Activated B cell treated with CpG ODN at 0.5 μM for 24 hours (primary cell): ENCODE measurements around the gene ARMS2. TPM values are rescaled to one million over a fixed set of nuclear protein-coding genes. Genes with fewer than 3 reads are reported as not detected.

Experiments
- ATAC-seq: fragments of 200-7000 bp; cut with Tn5 transposase; one replicate; pipeline ENCODE4 v1.10.0; 2021; ENCODE audit warnings: low read depth, mild to moderate bottlenecking, moderate library complexity
- CTCF ChIA-PET: fragments of 350-600 bp; sonication (Branson Sonifier 250); formaldehyde crosslinking; loops from one replicate; lab custom pipeline; 2021; ENCODE audit warnings: antibody characterized with exemption; lab: Charles Lee
- POLR2A ChIA-PET: fragments of 350-600 bp; sonication (Branson Sonifier 250); formaldehyde crosslinking; loops from one replicate; lab custom pipeline; 2021; ENCODE audit warnings: antibody characterized with exemption; lab: Charles Lee
- DNase-seq: peaks from one replicate; pipeline ENCODE4 v3.0.0; 2022
- H3K27ac Mint-ChIP-seq: one replicate; pipeline ENCODE4 v1.8.0; 2020; ENCODE audit warnings: mixed read lengths
- H3K27me3 Mint-ChIP-seq: one replicate; pipeline ENCODE4 v1.8.0; 2021; ENCODE audit warnings: mixed read lengths
- H3K36me3 Mint-ChIP-seq: one replicate; pipeline ENCODE4 v1.8.0; 2021; ENCODE audit warnings: low read depth, mixed read lengths
- H3K4me1 Mint-ChIP-seq: one replicate; pipeline ENCODE4 v1.8.0; 2021; ENCODE audit warnings: mixed read lengths
- H3K4me3 Mint-ChIP-seq: one replicate; pipeline ENCODE4 v1.8.0; 2020; ENCODE audit warnings: mild to moderate bottlenecking, mixed read lengths
- H3K9me3 Mint-ChIP-seq: one replicate; pipeline ENCODE4 v1.8.0; 2020; ENCODE audit warnings: mixed read lengths
- CTCF ChIP-seq: fragments of 200-600 bp; IDR thresholded peaks from one replicate; pipeline ENCODE4 v1.8.0; 2022; ENCODE audit warnings: antibody characterized with exemption, mild to moderate bottlenecking
- intact Hi-C: fragments of 100-400 bp; cut with micrococcal nuclease; formaldehyde crosslinking; loops from one replicate; pipeline ENCODE4 v1.15.1; 2024
- total RNA-seq: library from RNA; stranded (reverse); gene quantifications from 2 replicates; pipeline ENCODE4 v1.2.3, GENCODE V29; 2022

ARMS2 gene
- total RNA-seq, 1 donor from 2014 or later, result not detected

GRCh38 chr10:122466951-122467381, 12.5 kb downstream of the ARMS2 start:
- Mint-ChIP-seq H3K4me3 (no peak overlapping the region), H3K9me3 (no peaks in the 10 kb centered on the region), H3K27ac (no peak overlapping the region), H3K36me3 (no peaks in the 10 kb centered on the region), H3K27me3 (peaks cover 33% of the 10 kb centered on the region), H3K4me1 (peaks cover 10% of the 10 kb centered on the region)
- DNase-seq (no peak), ATAC-seq (no peak)
- CTCF ChIA-PET, result no interaction called here
- intact Hi-C loops, result no loop called here
- no peak for TF ChIP-seq CTCF
- POLR2A ChIA-PET, result no interaction called here

GRCh38 chr10:122467701-122468100, 13.2 kb downstream of the ARMS2 start:
- H3K4me3 Mint-ChIP-seq, result no peak overlapping the region
- ChIA-PET CTCF (no interaction called here), POLR2A (no interaction called here)
- DNase-seq (no peak), ATAC-seq (no peak)
- H3K4me1 Mint-ChIP-seq, result peaks cover 5% of the 10 kb centered on the region
- peaks cover 28% of the 10 kb centered on the region for H3K27me3 Mint-ChIP-seq
- intact Hi-C loops, result no loop called here
- no peaks in the 10 kb centered on the region for H3K36me3 Mint-ChIP-seq
- H3K27ac Mint-ChIP-seq, result no peak overlapping the region
- no peaks in the 10 kb centered on the region for H3K9me3 Mint-ChIP-seq
- no peak for TF ChIP-seq CTCF

GRCh38 chr10:122468307-122468925, 14.0 kb downstream of the ARMS2 start:
- no peak for TF ChIP-seq CTCF
- H3K4me1 Mint-ChIP-seq, result peaks cover 2% of the 10 kb centered on the region
- DNase-seq (no peak), ATAC-seq (no peak)
- no peak overlapping the region for H3K27ac Mint-ChIP-seq
- no peak overlapping the region for H3K4me3 Mint-ChIP-seq
- intact Hi-C loops, result no loop called here
- no peaks in the 10 kb centered on the region for H3K9me3 Mint-ChIP-seq
- no peaks in the 10 kb centered on the region for H3K36me3 Mint-ChIP-seq
- peaks cover 27% of the 10 kb centered on the region for H3K27me3 Mint-ChIP-seq
- POLR2A ChIA-PET, result no interaction called here
- CTCF ChIA-PET, result no interaction called here

- no peak for DNase-seq
- no peak for TF ChIP-seq CTCF
- POLR2A ChIA-PET, result no interaction called here
- H3K9me3 Mint-ChIP-seq, result no peaks in the 10 kb centered on the region
- ATAC-seq, result no peak
- H3K27me3 Mint-ChIP-seq, result peaks cover 20% of the 10 kb centered on the region
- no peaks in the 10 kb centered on the region for H3K4me1 Mint-ChIP-seq
- no peaks in the 10 kb centered on the region for H3K36me3 Mint-ChIP-seq
- H3K4me3 Mint-ChIP-seq, result no peak overlapping the region
- intact Hi-C loops, result no loop called here
- CTCF ChIA-PET, result no interaction called here
- H3K27ac Mint-ChIP-seq, result no peak overlapping the region
These were observed 14.7 kb downstream of the ARMS2 start for GRCh38 chr10:122468926-122469781.

- H3K27me3 Mint-ChIP-seq, result peaks cover 20% of the 10 kb centered on the region
- ATAC-seq, result no peak
These were observed 15.4 kb downstream of the ARMS2 start for GRCh38 chr10:122469848-122470247.

More at GRCh38 chr10:122469848-122470247, 15.4 kb downstream of the ARMS2 start:
- Mint-ChIP-seq H3K4me1 (peaks cover 2% of the 10 kb centered on the region), H3K4me3 (no peak overlapping the region), H3K36me3 (no peaks in the 10 kb centered on the region), H3K27ac (no peak overlapping the region), H3K9me3 (no peaks in the 10 kb centered on the region)
- intact Hi-C loops, result no loop called here
- no peak for DNase-seq
- TF ChIP-seq CTCF, result no peak
- CTCF ChIA-PET, result no interaction called here
- POLR2A ChIA-PET, result no interaction called here
